HG02571 (cell line): ENCODE measurements around the gene HSP90AB1.

Source experiments
- ATAC-seq: cut with Tn5 transposase; IDR thresholded peaks from one replicate; pipeline ENCODE4 v1.9.1; 2021; ENCODE audit warnings: mild to moderate bottlenecking, moderate library complexity; ENCODE audit not compliant: unreplicated experiment

HSP90AB1 gene

GRCh38 chr6:44265722-44266233 is 18.9 kb downstream of the HSP90AB1 start:
- no peak for ATAC-seq

- ATAC-seq, result no peak
Measured at GRCh38 chr6:44266347-44266746, 19.4 kb downstream of the HSP90AB1 start.

GRCh38 chr6:44267252-44267651 is 20.4 kb downstream of the HSP90AB1 start:
- no peak for ATAC-seq

GRCh38 chr6:44268095-44268628 is 21.3 kb downstream of the HSP90AB1 start:
- ATAC-seq, result no peak

- no peak for ATAC-seq
Measured at GRCh38 chr6:44269178-44269920, 22.4 kb downstream of the HSP90AB1 start.

- ATAC-seq, result no peak
Measured at GRCh38 chr6:44269921-44270525, 23.1 kb downstream of the HSP90AB1 start, which contains the start of gene TMEM151B. Gene TMEM151B (plus strand): TSS chr6:44270450. CDS start chr6:44270743, 293 bp downstream.

- no peak for ATAC-seq
Measured at GRCh38 chr6:44270526-44271405, 23.9 kb downstream of the HSP90AB1 start.

- ATAC-seq, result no peak
Measured at GRCh38 chr6:44271406-44271723, 24.5 kb downstream of the HSP90AB1 start.

- no peak for ATAC-seq
Measured at GRCh38 chr6:44271914-44272313, 25.0 kb downstream of the HSP90AB1 start.

- no peak for ATAC-seq
Measured at GRCh38 chr6:44272529-44272928, 25.6 kb downstream of the HSP90AB1 start.

GRCh38 chr6:44272999-44273566 is 26.2 kb downstream of the HSP90AB1 start:
- no peak for ATAC-seq

GRCh38 chr6:44273617-44274016 is 26.7 kb downstream of the HSP90AB1 start:
- no peak for ATAC-seq

- no peak for ATAC-seq
Measured at GRCh38 chr6:44275271-44275748, 28.4 kb downstream of the HSP90AB1 start.

- ATAC-seq, result no peak
Measured at GRCh38 chr6:44275749-44276648, 29.1 kb downstream of the HSP90AB1 start.

- ATAC-seq, result no peak
Measured at GRCh38 chr6:44276667-44277640, 30.1 kb downstream of the HSP90AB1 start.

GRCh38 chr6:44277763-44278162 is 30.9 kb downstream of the HSP90AB1 start:
- no peak for ATAC-seq

- ATAC-seq, result no peak
Measured at GRCh38 chr6:44278315-44278714, 31.4 kb downstream of the HSP90AB1 start.
